Motor neuron (in vitro differentiated cells): ENCODE data around the gene ARL4A. TPM values are rescaled to one million over a fixed set of nuclear protein-coding genes. Genes with fewer than 3 reads are reported as not detected.
"Not testable (repeated sequence)": the region's sequence is repeated elsewhere in the genome, so short reads cannot be mapped to it uniquely, and the experiment has no call there.

Experiments used
- ATAC-seq, 8 experiments: fragments of 200-7000 bp; cut with Tn5 transposase; replicated peaks in 6 of 8; 2 replicates each; pipeline ENCODE4 v1.8.0; 2021; ENCODE audit warnings: mild to moderate bottlenecking in 8 of 8, moderate library complexity in 8 of 8
- H3K27ac ChIP-seq, 2 donors: fragments of 250-450 bp; sonication (Bioruptor Pico); 2 replicates each; pipeline ENCODE4 v1.9.0; 2021; ENCODE audit warnings: antibody characterized with exemption in 2 of 2, mild to moderate bottlenecking in 2 of 2, moderate library complexity in 1 of 2
- H3K4me1 ChIP-seq, 2 donors: fragments of 250-450 bp; sonication (Bioruptor Pico); replicated peaks in 1 of 2; 2 replicates each; pipeline ENCODE4 v1.6.1; 2021; ENCODE audit warnings: antibody characterized with exemption in 2 of 2, mild to moderate bottlenecking in 2 of 2, moderate library complexity in 1 of 2
- H3K4me3 ChIP-seq, 5 donors: fragments of 250-450 bp; sonication (Bioruptor Pico); 2 replicates each; pipeline ENCODE4 v1.9.0; 2021; ENCODE audit warnings: antibody characterized with exemption in 5 of 5, mild to moderate bottlenecking in 5 of 5, moderate library complexity in 4 of 5
- WGBS, 10 experiments: fragments of 450-650 bp; shearing (Covaris generic); methylation state at CpG; one replicate each; pipeline ENCODE4 v1.0.0; 2022; 5-methylcytosine and 5-hydroxymethylcytosine counted together
- in situ Hi-C, 9 experiments: fragments of 400-800 bp; cut with MboI; loops; one replicate each; pipeline ENCODE4 v1.15.0; 2021; ENCODE audit warnings: low sequenced_read_pairs in 9 of 9, low pct_unique_long_range_greater_than_20kb in 2 of 9; ENCODE audit not compliant: unreplicated experiment in 9 of 9
- total RNA-seq, 8 experiments: library from RNA; unstranded; fragments of 300-600 nt; gene quantifications; 2 replicates each; pipeline versions ENCODE4 v1.2.3 to v1.2.4, GENCODE V29; 2022

ARL4A gene
- total RNA-seq, 8 experiments from 2014 or later: 12.9 to 73.5 (median 30.5) TPM

- 42 to 93% (median 87%) methylated on average over 3 to 6 of the region's 6 CpGs for WGBS, 10 experiments
- no peak overlapping the region for H3K4me3 ChIP-seq
- peak in 2 of 8 experiments; percentile 92 to 96 for ATAC-seq
- in situ Hi-C loops: loop anchor here in 7 of 9 experiments (10.0 to 25.0 kb wide), 3 partner anchors 110 to 617 kb away; no protein-coding TSS in a partner anchor
- no peak overlapping the region for H3K27ac ChIP-seq
- no peaks in the 10 kb centered on the region for H3K4me1 ChIP-seq
Observed at GRCh38 chr7:12647364-12648219, 39.8 kb upstream of the ARL4A start.

DNA sequence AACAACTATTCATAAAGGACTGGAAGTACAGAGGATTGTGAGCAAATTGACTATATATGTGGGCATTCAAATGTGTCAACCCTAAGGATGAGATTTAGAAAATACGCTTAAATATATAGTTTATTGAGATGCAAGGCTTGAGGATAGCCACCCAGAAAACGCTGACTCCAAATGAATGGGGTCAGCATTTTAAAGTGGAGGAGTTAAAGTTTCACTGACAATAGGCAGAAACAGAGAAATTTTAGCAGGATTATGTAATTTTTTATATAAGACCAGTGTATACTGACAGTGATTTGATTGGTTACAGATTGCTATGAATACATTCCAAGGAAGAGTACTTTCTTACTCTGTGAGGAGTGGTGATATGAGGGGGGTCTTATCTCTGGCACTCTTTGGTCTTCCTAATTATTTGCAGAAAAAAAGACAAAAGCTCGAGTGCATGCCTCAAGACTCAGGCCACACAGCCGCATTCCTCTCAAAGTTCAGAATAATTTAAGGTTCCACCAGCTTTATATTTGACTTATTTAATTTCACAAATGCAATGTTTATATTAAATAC, 38.6 kb upstream of the ARL4A start:
- 53 to 94% (median 75%) methylated on average over 2 to 4 of the region's 4 CpGs for WGBS, 10 experiments
- in situ Hi-C loops: loop anchor here in 7 of 9 experiments (10.0 to 25.0 kb wide), 3 partner anchors 111 to 616 kb away; no protein-coding TSS in a partner anchor
- Histone ChIP-seq H3K4me3 (no peak overlapping the region), H3K27ac (no peak overlapping the region), H3K4me1 (no peaks in the 10 kb centered on the region)
- ATAC-seq: no peak

- Histone ChIP-seq H3K4me3 (no peak overlapping the region), H3K4me1 (no peaks in the 10 kb centered on the region), H3K27ac (no peak overlapping the region)
- in situ Hi-C loops: loop anchor here in 7 of 9 experiments (10.0 to 25.0 kb wide), 3 partner anchors 112 to 615 kb away; no protein-coding TSS in a partner anchor
- ATAC-seq: no peak
Observed at GRCh38 chr7:12649348-12649747, 38.1 kb upstream of the ARL4A start.

GRCh38 chr7:12650080-12650479, 37.4 kb upstream of the ARL4A start:
- 67 to 100% (median 88%) methylated on average over 1 to 2 of the region's 2 CpGs for WGBS, 10 experiments
- ATAC-seq: no peak
- in situ Hi-C loops: no loop called here
- Histone ChIP-seq H3K27ac (no peak overlapping the region), H3K4me1 (no peaks in the 10 kb centered on the region), H3K4me3 (no peak overlapping the region)

- H3K27ac ChIP-seq: no peak overlapping the region
- no peak for ATAC-seq
- 50 to 100% (median 95%) methylated on average over 2 to 3 of the region's 3 CpGs; no CpG with 5 or more reads in 1 of the 10 experiments for WGBS, 10 experiments
- in situ Hi-C loops: no loop called here
- no peak overlapping the region for H3K4me3 ChIP-seq
- H3K4me1 ChIP-seq: no peaks in the 10 kb centered on the region
Observed at GRCh38 chr7:12653110-12653509, 34.3 kb upstream of the ARL4A start.

DNA sequence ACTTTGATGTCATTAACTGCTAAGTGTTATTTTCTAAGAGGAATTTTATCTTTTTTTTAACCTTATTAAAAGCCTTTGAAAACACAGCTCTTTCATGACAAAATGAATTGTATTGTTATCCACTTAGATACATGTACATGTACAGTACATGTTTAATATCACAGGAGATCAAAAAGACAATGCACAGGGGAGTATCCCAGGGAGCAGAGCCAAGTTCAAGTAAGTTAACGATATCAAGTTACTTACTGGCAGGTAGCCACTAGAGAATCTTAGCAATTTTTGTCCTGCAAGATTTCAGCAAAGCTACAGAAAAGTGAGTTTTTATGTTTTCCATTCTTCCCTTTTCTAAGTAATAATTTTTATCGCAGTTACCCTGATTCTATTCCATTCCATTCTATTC, 33.9 kb upstream of the ARL4A start:
- in situ Hi-C loops: no loop called here
- no peak overlapping the region for H3K27ac ChIP-seq
- H3K4me1 ChIP-seq: no peaks in the 10 kb centered on the region
- H3K4me3 ChIP-seq: no peak overlapping the region
- peak in 1 of 8 experiments; percentile 19 for ATAC-seq
- 50 to 100% (median 94%) methylated on average over 1 to 2 of the region's 2 CpGs for WGBS, 10 experiments

- no peak for ATAC-seq
- H3K27ac ChIP-seq: no peak overlapping the region
- H3K4me3 ChIP-seq: no peak overlapping the region
- no peaks in the 10 kb centered on the region for H3K4me1 ChIP-seq
- in situ Hi-C loops: no loop called here
- 71 to 100% (median 95%) methylated on average over 1 to 2 of the region's 2 CpGs for WGBS, 10 experiments
Observed at GRCh38 chr7:12655161-12655560, 32.3 kb upstream of the ARL4A start.

DNA sequence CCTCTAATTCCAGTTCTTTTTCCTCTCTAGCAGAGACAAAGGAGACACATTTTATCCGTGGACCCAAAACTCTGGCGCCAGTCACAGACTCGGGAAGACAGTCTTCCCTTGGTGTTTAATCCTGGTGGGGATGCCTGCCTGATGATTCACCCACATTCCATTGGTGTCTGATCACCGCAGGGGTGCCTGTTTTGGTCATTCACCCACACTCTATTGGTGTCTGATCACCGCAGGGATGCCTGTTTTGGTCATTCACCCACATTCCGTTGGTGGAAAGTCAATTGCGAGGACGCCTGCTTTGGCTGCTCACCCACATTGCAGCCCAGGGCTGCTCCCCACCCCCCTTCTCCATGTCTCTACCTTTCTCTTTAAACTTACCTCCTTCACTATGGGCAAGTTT, 27.0 kb upstream of the ARL4A start:
- H3K27ac ChIP-seq, H3K4me1 ChIP-seq, ATAC-seq, H3K4me3 ChIP-seq, in situ Hi-C loops: not testable (repeated sequence)
- WGBS, 10 experiments: 19 to 92% (median 67%) methylated on average over 3 to 6 of the region's 8 CpGs; no CpG with 5 or more reads in 3 of the 10 experiments

DNA sequence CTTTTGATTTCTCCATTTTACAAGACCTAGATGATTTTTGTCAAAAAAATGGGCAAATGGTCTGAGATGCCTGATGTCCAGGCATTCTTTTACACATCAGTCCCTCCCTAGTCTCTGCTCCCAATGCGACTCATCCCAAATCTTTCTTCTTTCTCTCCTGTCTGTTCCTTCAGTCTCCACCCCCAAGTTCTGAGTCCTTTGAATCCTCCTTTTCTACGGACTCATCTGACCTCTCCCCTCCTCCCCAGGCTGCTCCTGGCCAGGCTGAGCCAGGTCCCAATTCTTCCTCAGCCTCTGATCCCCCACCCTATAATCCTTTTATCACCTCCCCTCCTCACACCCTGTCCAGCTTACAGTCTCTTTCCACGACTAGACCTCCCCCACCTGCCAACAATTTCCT, 26.4 kb upstream of the ARL4A start:
- 20 to 95% (median 81%) methylated on average over 1 to 3 of the region's 3 CpGs; no CpG with 5 or more reads in 2 of the 10 experiments for WGBS, 10 experiments
- H3K4me1 ChIP-seq, in situ Hi-C loops, H3K4me3 ChIP-seq, ATAC-seq, H3K27ac ChIP-seq: not testable (repeated sequence)

GRCh38 chr7:12661581-12661980, 25.9 kb upstream of the ARL4A start:
- 79 to 100% (median 90%) methylated on average over 1 to 4 of the region's 6 CpGs; no CpG with 5 or more reads in 3 of the 10 experiments for WGBS, 10 experiments
- in situ Hi-C loops: no loop called here
- Histone ChIP-seq H3K27ac (no peak overlapping the region), H3K4me1 (no peaks in the 10 kb centered on the region), H3K4me3 (no peak overlapping the region)
- ATAC-seq: no peak

GRCh38 chr7:12670000-12670729, 17.3 kb upstream of the ARL4A start:
- WGBS, 10 experiments: 29 to 100% (median 93%) methylated on average over 1 of the region's 1 CpG; no CpG with 5 or more reads in 1 of the 10 experiments
- H3K4me3 ChIP-seq: no peak overlapping the region
- peak in 6 of 8 experiments; percentile 14 to 98 (median 73) for ATAC-seq
- H3K27ac ChIP-seq: no peak overlapping the region
- H3K4me1 ChIP-seq: no peaks in the 10 kb centered on the region
- in situ Hi-C loops: no loop called here

DNA sequence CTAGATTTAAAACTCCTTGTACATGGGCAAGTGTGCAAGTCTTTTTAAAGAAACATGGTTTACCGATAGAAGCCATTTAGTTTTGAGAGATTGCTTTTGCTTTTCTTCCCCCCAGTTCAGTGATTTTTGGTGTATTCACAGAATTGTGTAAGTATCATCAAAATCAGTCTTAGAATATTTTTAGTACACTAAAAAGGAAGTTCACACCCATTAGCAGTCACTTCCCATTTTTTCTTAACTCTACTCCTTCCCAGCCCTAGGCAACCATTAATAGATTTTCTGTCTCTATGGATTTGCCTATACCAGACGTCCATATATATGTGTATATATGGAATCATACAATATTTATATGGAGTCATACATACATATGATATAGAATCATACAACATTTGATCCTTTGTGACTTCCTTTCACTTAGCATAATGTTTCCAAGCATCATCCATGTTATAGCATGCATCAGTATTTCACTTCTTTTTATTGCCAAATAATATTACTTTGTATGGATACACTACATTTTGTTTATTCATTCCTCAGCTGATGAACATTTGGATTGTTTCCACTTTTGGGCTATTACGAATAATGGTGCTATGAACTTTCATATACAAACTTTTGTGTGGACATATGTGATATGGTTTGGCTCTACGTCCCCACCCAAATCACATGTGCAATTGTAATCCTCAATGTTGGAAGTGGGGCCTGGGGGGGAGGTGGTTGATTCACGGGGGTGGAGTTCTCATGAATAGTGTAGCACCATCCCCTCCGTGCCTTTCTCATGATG, 16.5 kb upstream of the ARL4A start:
- in situ Hi-C loops: no loop called here
- no peaks in the 10 kb centered on the region for H3K4me1 ChIP-seq
- no peak overlapping the region for H3K27ac ChIP-seq
- ATAC-seq: peak in 3 of 8 experiments; percentile 4 to 67 (median 31)
- 13 to 100% (median 78%) methylated on average over 1 to 6 of the region's 6 CpGs for WGBS, 10 experiments
- H3K4me3 ChIP-seq: no peak overlapping the region
